GM23248 (cell line): ENCODE measurements around the gene NFX1. TPM values are rescaled to one million over a fixed set of nuclear protein-coding genes. Genes with fewer than 3 reads are reported as not detected.
A peak's percentile ranks its signal among the peaks of the same experiment; 100 is the strongest.

ENCODE experiments used
- DNase-seq: peaks from one replicate; pipeline ENCODE4 v3.0.0-alpha.2; 2015
- H2AFZ ChIP-seq: fragments of 200-600 bp; sonication (generic); 2 replicates; pipeline ENCODE4 v1.6.1; 2016; ENCODE audit warnings: antibody characterized with exemption
- H3F3A ChIP-seq: fragments of 200-600 bp; sonication (generic); 2 replicates; pipeline ENCODE4 v1.6.1; 2016; ENCODE audit warnings: mild to moderate bottlenecking, antibody characterized with exemption, mixed run types; ENCODE audit not compliant: insufficient read depth
- H3K27ac ChIP-seq: fragments of 200-600 bp; sonication (generic); 2 replicates; pipeline ENCODE4 v1.5.1; 2016; ENCODE audit warnings: mild to moderate bottlenecking
- H3K27me3 ChIP-seq: fragments of 200-600 bp; sonication (generic); replicated peaks from 2 replicates; pipeline ENCODE4 v1.6.1; 2016; ENCODE audit warnings: mild to moderate bottlenecking; ENCODE audit not compliant: insufficient read depth
- H3K36me3 ChIP-seq: fragments of 200-600 bp; sonication (generic); 2 replicates; pipeline ENCODE4 v1.6.1; 2016; ENCODE audit warnings: low read depth, mild to moderate bottlenecking
- H3K4me1 ChIP-seq: fragments of 200-600 bp; sonication (generic); 2 replicates; pipeline ENCODE4 v1.6.1; 2016; ENCODE audit warnings: mild to moderate bottlenecking; ENCODE audit not compliant: insufficient read depth
- H3K4me2 ChIP-seq: fragments of 200-600 bp; sonication (generic); one replicate; pipeline ENCODE4 v1.6.1; 2016; ENCODE audit warnings: mild to moderate bottlenecking; ENCODE audit not compliant: unreplicated experiment
- H3K4me3 ChIP-seq: fragments of 200-600 bp; sonication (generic); 2 replicates; pipeline ENCODE4 v1.5.1; 2016; ENCODE audit warnings: mild to moderate bottlenecking
- H3K79me2 ChIP-seq: fragments of 200-600 bp; sonication (generic); 2 replicates; pipeline ENCODE4 v1.6.1; 2016; ENCODE audit warnings: mild to moderate bottlenecking; ENCODE audit not compliant: insufficient read depth
- H3K9ac ChIP-seq: fragments of 200-600 bp; sonication (generic); 2 replicates; pipeline ENCODE4 v1.6.1; 2016; ENCODE audit warnings: mild to moderate bottlenecking
- H3K9me2 ChIP-seq: fragments of 200-600 bp; sonication (generic); 2 replicates; pipeline ENCODE4 v1.6.1; 2016; ENCODE audit warnings: mixed run types, mild to moderate bottlenecking, moderate library complexity; ENCODE audit not compliant: insufficient read depth
- H3K9me3 ChIP-seq: fragments of 200-600 bp; sonication (generic); one replicate; pipeline ENCODE4 v1.6.1; 2017; ENCODE audit warnings: low read depth
- H4K20me1 ChIP-seq: fragments of 200-600 bp; sonication (generic); 2 replicates; pipeline ENCODE4 v1.6.0; 2016; ENCODE audit not compliant: insufficient read depth
- EZH2 ChIP-seq: fragments of 200-600 bp; sonication (generic); IDR thresholded peaks from 2 replicates; pipeline ENCODE4 v1.6.1; 2018; ENCODE audit warnings: antibody characterized with exemption, mild to moderate bottlenecking; ENCODE audit not compliant: insufficient read depth, poor library complexity, severe bottlenecking
- EZH2phosphoT487 ChIP-seq: fragments of 200-600 bp; sonication (generic); IDR thresholded peaks from 2 replicates; pipeline ENCODE4 v1.6.1; 2018; ENCODE audit warnings: antibody characterized with exemption, moderate library complexity, mild to moderate bottlenecking, low read depth; ENCODE audit not compliant: insufficient read depth
- WGBS, 2 experiments: methylation state at CpG; one replicate each; pipeline ENCODE4 v1.1.6; 2015 to 2017; ENCODE audit warnings: low lambda C conversion rate in 2 of 2, low coverage in 1 of 2; ENCODE audit errors: missing lambda C conversion rate in 2 of 2; 5-methylcytosine and 5-hydroxymethylcytosine counted together
- in situ Hi-C: fragments of 300-500 bp; cut with MboI; formaldehyde crosslinking; loops from 2 replicates; pipeline ENCODE4 v1.15.0; 2020
- polyA plus RNA-seq: library from polyadenylated mRNA; unstranded; fragments of >200 nt; fragmentation: Nextera tagmentation; extraction: Ambion mirVana; gene quantifications from 2 replicates; pipeline ENCODE4 v1.2.1, GENCODE V29; 2016
- total RNA-seq: library from RNA; depleted of rRNA; stranded (reverse); fragments of >200 nt; shearing (Covaris generic); gene quantifications from 2 replicates; pipeline ENCODE4 v1.2.3, GENCODE V29; 2014

The NFX1 gene
- total and polyA plus RNA-seq, 2 experiments from 2014 or later, result 23.8 to 28.1 TPM

DNA sequence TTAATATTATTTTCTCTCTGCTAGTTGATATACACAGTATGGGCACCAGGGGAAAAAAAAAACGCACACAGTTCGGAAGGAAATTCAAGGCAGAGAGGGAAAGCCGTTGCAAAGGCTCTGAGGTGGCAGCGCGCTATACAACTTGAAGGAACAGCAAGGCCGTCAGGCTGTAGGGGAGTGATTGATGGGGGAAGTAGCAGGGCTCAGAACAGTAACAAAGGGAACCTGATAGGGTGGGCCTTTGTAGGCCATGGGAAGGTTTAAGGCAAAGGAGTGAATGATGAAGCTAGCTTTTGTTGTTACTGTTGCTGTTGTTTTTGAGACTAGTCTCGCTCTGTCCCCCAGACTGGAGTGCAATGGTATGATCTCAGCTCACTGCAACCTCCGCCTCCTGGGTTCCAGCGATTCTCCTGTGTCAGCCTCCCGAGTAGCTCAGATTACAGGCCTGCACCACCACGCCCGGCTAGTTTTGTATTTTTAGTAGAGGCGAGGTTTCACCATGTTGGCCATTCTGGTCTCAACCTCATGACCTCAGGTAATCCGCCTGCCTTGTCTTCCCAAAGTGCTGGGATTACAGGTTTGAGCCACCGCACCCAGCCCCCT is 85.0 kb downstream of the NFX1 start:
- 0 out of 2 replicates have a peak overlapping the region, but pooled peaks have one; percentile 33 for H2AFZ ChIP-seq
- no peaks in the 10 kb centered on the region for H3K9me3 ChIP-seq
- H3K4me3 ChIP-seq, result no peak overlapping the region
- H3K4me2 ChIP-seq, result no peak overlapping the region
- no peak overlapping the region for H3K27ac ChIP-seq
- no peaks in the 10 kb centered on the region for H3K79me2 ChIP-seq
- no peak for DNase-seq
- H4K20me1 ChIP-seq, result no peaks in the 10 kb centered on the region
- TF ChIP-seq EZH2, result no peak
- TF ChIP-seq EZH2phosphoT487, result no peak
- H3F3A ChIP-seq, result no peaks in the 10 kb centered on the region
- 0 out of 2 replicates have a peak, but pooled peaks cover 3% of the 10 kb centered on the region for H3K4me1 ChIP-seq
- H3K36me3 ChIP-seq, result peaks cover 11% of the 10 kb centered on the region
- no peaks in the 10 kb centered on the region for H3K9me2 ChIP-seq
- H3K27me3 ChIP-seq, result no peaks in the 10 kb centered on the region
- in situ Hi-C loops, result no loop called here
- no peak overlapping the region; the same call in 1 of the 2 replicates for H3K9ac ChIP-seq
- 60 to 62% methylated on average over 14 to 15 of the region's 15 CpGs for WGBS, 2 experiments

DNA sequence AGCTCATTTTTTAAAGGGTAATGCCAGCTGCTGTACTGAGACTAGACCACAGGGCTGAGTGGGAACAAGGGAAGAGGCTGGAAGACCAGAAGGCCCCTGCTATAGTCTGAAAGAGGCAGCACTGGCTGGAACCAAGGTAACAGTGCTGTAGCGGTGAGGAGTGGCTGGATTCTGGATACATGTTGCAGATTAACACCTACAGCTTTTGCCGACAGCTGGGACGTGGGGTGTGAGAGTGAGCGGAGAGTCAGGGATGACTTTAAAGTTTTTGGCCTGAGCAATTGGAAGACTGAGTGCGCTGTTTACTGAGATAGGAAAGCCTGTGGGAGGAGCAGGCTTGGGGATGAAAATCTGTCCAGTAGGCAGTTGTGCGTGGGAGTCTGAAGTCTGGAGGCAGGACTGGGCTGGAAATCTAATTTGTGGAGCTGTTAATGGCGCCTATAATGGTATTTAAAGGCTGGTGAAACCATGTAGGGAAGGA is 85.6 kb downstream of the NFX1 start:
- no peak overlapping the region for H3K4me2 ChIP-seq

DNA sequence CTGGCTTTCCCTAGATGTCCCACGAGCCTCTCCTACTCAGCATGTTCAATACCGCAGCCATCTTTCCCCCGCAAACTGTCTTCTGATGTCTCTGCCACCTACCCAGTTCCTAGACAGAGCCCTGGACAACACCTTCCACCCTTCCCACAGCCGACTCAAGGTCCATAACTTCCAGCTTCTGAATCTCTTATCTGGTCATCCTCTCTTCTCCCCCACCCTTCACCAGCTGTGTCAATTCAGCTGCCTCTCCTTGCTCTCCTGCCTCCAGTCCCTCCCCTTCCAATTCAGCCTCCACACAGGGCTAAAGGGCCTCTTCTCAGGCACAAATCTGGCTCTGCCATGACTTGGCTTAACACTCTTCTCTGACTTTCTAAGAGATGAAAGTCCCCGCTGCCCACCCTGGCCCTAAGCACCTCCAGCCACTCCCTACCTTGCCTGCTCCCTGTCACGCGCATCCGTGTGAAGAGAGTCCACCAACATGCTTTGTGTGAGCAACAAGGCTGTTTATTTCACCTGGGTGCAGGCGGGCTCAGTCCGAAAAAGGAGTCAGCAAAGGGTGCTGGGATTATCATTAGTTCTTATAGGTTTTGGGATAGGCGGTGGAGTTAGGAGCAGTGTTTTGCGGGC is 86.9 kb downstream of the NFX1 start:
- Histone ChIP-seq H4K20me1 (no peaks in the 10 kb centered on the region), H3K79me2 (no peaks in the 10 kb centered on the region), H3K4me3 (no peak overlapping the region), H3K9me2 (no peaks in the 10 kb centered on the region), H3K9ac (no peak overlapping the region), H3K4me2 (no peak overlapping the region), H3K4me1 (0 out of 2 replicates have a peak, but pooled peaks cover 3% of the 10 kb centered on the region), H2AFZ (no peak overlapping the region), H3K36me3 (no peaks in the 10 kb centered on the region), H3F3A (no peaks in the 10 kb centered on the region), H3K9me3 (no peaks in the 10 kb centered on the region), H3K27ac (no peak overlapping the region), H3K27me3 (no peaks in the 10 kb centered on the region)
- no peak for TF ChIP-seq EZH2phosphoT487
- TF ChIP-seq EZH2, result no peak
- 93% methylated on average over 12 of the region's 12 CpGs for WGBS, 2 experiments
- in situ Hi-C loops, result no loop called here
- no peak for DNase-seq

More for the DNA sequence above, 85.6 kb downstream of the NFX1 start:
- no peak for DNase-seq
- Histone ChIP-seq H3K36me3 (peaks cover 5% of the 10 kb centered on the region; the same call in 1 of the 2 replicates), H3K4me1 (0 out of 2 replicates have a peak, but pooled peaks cover 3% of the 10 kb centered on the region), H3K27ac (no peak overlapping the region), H3K27me3 (no peaks in the 10 kb centered on the region), H2AFZ (no peak overlapping the region), H3F3A (no peaks in the 10 kb centered on the region), H3K9ac (no peak overlapping the region), H3K4me3 (no peak overlapping the region), H3K9me2 (no peaks in the 10 kb centered on the region), H3K9me3 (no peaks in the 10 kb centered on the region), H3K79me2 (no peaks in the 10 kb centered on the region), H4K20me1 (no peaks in the 10 kb centered on the region)
- 92% methylated on average over 7 of the region's 7 CpGs for WGBS, 2 experiments
- in situ Hi-C loops, result no loop called here
- TF ChIP-seq EZH2phosphoT487, result no peak
- TF ChIP-seq EZH2, result no peak

GRCh38 chr9:33378121-33378795 is 87.9 kb downstream of the NFX1 start:
- DNase-seq, result no peak
- WGBS, 2 experiments, result 64 to 72% methylated on average over 9 of the region's 9 CpGs
- in situ Hi-C loops, result no loop called here

More at GRCh38 chr9:33378121-33378795, 87.9 kb downstream of the NFX1 start:
- Histone ChIP-seq H3K9me3 (no peaks in the 10 kb centered on the region), H3K79me2 (no peaks in the 10 kb centered on the region), H2AFZ (no peak overlapping the region), H3K27me3 (no peaks in the 10 kb centered on the region), H4K20me1 (no peaks in the 10 kb centered on the region), H3K9me2 (no peaks in the 10 kb centered on the region), H3K27ac (no peak overlapping the region), H3K9ac (no peak overlapping the region), H3K4me3 (no peak overlapping the region), H3K4me1 (0 out of 2 replicates have a peak, but pooled peaks cover 3% of the 10 kb centered on the region), H3F3A (no peaks in the 10 kb centered on the region), H3K4me2 (no peak overlapping the region), H3K36me3 (no peaks in the 10 kb centered on the region)
- TF ChIP-seq EZH2phosphoT487 (no peak), EZH2 (no peak)
